ENCODE data around the gene ZBTB4.
"Not testable (repeated sequence)": the region's sequence is repeated elsewhere in the genome, so short reads cannot be mapped to it uniquely, and the experiment has no call there.

- not testable (repeated sequence) for TF ChIP-seq CTCF (IDR thresholded peaks at IDR 0.05; ENCODE audit: low read depth, low read length); EZH2phosphoT487 (IDR thresholded peaks at IDR 0.05; ENCODE audit: low read depth)
Measured at GRCh38 chr17:7481842-7482741, 2.7 kb upstream of the ZBTB4 start.
